Activated T-cell treated with anti-CD3 and anti-CD28 coated beads for 1 hour (primary cell): ENCODE measurements around the gene C11orf58.

Source experiments
- DNase-seq: peaks from one replicate; pipeline ENCODE4 v3.0.0-alpha.2; 2020; ENCODE audit warnings: low read depth

C11orf58 gene

DNA sequence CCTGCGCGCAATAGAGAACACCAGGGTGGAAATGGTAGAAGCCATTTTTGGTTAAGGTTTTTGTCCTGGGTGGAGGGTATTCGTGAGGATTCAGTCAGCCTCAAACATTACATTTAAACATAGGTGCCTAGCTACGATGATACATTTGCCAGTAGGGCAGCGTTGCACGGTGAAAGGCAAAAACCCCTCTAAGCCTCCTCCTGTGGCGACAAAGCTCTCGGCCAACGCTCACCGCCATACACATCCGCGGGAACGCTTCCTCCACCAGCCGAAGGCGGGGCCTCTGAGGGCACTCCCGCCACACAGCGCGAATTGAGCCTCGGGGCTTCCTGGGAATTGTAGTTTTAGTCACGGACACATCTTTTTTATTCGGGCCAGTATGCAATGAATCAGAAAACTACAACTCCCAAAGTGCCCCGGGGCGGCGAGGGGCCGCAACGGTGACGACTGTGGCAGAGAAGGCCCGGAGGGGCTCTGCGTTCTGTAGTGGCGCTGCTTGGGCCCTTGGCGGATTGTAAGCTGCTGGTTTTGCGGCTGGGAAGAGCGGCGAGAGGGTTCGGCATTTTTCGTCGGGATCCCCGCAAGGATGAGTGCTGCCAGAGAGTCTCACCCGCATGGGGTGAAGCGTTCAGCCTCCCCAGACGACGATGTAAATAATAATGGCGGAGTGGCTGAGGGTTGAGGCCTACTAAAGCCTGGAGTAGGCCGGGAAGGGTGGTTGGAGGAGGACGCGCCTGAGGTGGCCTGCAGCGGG, at the start of gene C11orf58:
TSS of gene C11orf58 (plus strand) at position 455 of the 754 bp plus-strand sequence. CDS start at position 587, 132 bp downstream.
- peak; percentile 92 for DNase-seq

DNA sequence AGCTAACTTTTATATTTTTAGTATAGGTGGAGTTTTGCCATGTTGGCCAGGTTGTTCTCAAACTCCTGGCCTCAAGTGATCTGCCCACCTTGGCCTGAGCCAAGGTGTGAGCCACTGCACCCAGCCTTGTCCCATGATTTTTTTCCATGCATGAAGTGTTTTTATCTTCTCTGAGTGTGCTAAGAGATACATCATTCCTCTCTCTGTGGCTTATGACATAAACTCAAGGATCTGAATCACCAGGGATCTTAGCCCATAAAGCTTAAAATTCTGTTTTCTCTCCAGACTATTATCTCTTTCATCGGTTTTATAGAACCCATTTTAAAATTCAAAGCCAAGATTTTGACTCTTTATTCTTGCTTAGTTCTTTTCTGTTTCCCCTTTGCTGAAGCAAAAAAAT, 48.4 kb upstream of the C11orf58 start:
- DNase-seq = no peak

DNA sequence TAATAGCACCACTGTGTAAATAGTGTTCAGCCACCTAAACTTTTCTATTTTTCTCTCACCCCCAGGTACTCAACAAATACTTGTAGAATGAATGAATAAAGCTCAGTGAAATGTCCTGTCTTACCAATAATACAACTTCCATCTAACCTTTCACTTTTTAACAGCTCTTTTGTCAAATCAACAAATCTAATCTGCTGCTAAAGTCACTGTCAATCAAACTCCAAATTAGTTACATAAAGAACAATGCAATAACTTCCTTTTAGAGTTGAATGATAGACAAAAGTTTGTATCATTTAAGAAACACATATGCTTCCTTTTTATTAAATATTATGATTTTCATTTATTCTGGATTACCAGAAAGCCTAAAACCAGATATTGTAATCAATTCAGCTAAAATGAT, 34.7 kb upstream of the C11orf58 start:
- DNase-seq = no peak

DNA sequence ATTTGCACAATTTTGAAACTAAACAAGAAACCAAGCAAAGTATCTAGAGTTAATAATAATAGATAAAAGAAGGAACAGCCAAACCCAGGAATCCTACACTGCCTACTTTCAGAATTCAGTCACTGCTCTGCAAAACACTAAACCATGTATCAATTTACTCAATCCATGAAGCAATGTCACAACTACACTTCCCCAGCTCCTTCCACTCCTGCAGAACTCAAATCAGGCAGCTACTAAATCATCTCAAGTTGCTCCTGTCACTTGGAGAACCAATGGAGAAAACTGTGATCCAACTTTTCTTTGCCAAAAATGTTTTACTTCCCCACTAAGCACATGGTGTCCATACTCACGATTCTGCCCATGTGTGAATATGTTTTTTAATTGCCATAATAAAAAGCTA, 24.9 kb upstream of the C11orf58 start:
- DNase-seq = no peak

DNA sequence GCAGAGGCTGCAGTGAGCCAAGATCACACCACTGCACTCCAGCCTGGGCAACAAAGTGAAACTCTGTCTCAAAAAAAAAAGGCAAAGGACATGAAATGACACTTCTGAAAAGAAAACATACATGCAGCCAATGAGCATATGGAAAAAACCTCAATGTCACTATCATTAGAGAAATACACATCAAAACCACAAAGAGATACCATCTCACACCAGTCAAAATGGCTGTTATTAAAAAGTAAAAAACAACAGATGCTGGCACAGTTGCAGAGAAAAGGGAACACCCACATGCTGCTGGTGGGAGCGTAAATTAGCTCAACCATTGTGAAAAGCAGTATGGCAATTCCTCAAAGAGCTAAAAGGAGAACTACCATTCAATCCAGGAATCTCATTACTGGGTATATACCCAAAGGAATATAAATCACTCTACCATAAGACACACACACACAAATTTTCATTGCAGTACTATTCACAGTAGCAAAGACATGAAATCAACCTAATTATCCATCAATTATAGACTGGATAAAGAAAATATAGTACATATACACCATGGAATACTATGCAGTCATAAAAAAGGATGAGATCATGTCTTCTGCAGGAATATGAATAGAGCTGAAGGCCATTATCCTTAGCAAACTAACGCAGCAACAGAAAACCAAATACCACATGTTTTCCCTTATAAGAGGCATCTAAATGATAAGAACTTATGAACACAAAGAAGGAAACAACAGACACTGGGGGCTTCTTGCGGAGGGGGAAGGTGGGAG, 15.7 kb upstream of the C11orf58 start:
- DNase-seq = no peak

DNA sequence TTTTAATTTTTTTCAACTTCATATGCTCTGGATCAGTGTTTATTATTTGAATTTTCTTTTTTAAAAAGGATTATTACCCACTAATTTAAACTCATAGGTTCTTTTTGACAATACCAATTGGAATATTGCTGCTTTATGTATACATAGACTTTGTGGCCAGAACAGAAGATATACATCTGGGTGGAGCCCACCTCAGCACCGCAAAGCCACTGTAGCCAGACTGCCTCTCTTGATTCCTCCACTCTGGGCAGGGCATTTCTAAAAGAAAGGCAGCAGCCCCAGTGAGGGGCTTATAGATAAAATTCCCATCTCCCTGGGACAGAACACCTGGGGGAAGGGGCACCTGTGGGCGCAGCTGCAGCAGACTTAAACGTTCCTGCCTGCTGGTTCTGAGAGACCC, 10.6 kb upstream of the C11orf58 start:
- no peak for DNase-seq

DNA sequence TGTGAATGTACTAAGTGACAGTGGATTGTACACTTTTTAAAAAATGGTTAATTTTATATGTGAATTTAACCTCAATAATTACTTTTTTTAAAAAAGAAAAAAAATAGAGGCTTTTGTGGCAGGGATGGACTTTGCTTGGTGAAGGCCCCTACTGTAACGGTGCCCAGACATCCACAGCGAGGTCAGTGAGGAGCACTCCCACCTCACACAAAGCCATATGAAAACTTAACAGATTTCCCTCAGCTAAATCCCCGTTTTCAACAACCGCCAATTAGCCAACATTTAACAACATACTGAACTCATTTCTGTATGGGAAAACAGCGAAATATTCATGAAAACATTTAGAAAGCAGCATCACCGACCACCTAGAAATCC, 642 bp upstream of the C11orf58 start:
- no peak for DNase-seq

DNA sequence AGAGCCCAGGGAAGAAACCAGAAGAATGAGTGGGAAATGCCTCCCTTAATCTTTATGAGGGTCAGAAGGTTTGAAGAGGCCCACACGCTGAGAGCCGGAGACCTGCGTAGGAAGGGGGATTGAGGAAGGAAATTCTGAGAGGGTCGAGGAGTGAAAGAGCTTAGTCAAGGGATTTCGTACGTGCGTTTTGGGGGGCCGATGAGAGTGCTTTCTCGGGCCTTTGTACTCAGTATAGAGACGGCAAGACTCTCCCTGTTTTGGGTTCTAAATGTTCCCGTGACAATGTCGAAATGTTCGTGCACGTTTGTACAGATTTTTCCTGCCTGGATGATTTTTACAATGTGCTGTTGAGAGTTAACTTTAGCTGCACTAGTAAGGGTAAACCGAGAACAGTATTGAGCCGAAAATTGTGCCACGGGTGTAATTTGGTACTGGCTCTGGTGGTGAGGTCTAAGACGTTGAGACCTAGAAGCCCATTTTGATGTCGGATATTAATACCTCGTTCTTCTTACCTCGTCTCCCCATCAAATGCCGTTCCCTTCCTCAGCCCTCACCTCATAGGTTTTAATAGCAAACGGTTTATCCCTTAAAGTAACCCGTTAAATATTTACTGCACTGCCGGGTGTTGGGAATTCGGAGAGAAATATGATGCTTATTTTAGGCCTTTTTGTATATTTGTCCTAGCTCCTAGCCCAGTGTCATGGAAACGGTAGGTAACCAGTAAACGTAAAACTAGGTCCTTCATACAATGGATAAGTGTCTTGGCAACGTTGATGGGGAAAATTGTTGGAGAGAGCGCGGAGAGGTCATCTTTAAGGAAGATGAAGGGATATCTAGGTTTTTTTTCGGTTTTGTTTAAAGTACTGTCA, 734 bp downstream of the C11orf58 start:
- DNase-seq = no peak

DNA sequence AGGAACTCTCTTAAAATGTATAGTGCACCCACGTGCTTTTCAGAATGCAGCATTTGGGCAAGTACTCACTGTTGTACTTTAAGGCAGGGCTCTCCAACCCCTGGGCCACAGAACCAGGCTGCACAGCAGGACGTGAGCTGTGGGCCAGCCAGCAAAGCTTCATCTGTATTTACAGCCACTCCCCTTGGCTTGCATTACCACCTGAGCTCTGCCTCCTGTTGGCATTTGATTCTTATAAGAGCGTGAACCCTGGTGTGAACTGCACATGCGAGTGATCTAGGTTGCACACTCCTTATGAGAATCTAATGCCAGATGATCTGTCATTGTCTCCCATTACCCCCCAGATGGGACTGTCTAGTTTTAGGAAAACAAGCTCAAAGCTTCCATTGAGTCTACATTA, 3.0 kb downstream of the C11orf58 start:
- DNase-seq = no peak

DNA sequence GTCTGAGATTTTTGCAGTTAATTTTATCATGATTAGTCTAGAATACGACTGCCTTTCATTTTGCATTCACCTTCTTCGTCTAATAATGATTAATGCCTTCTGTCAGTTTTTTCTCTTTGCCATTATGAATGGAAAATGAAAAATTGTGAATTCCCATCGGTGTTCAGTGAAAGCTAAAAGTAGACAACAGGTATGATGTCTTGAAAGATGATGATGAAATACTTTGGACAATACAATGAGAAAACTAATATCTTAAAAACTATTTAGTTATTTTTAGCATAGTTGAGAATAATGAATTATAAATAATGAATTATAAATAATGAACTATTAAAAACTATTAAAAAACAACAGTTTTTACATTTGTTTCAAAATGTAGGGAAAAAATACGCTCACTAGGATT, 5.0 kb downstream of the C11orf58 start:
- DNase-seq = no peak

DNA sequence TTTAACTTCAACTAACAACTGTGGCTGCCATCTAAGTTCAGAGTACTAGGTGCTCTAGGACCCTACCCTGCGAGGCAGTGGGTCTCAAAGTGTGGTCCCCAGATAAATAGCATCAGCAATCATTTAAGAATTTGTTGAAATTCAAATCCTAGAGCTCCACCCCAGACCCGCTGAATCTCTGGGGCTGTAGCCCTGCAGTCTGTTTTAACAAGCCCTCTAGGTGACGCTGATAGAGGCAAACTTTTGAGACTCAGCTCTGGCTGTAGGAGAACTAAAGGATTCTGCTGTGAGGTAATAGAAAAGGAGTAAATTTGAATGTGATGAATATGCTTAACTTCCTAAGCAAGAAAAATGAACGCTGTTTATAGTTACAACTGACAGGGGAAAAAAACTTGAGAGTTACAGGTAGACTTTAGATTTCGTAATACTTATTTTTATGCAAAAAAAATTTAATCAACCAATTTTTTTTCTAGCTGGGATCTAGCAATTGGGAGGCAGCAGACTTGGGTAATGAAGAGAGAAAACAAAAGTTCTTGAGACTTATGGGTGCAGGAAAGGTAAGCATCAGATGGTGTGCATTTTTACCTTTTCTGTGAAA, 5.8 kb downstream of the C11orf58 start:
- no peak for DNase-seq

DNA sequence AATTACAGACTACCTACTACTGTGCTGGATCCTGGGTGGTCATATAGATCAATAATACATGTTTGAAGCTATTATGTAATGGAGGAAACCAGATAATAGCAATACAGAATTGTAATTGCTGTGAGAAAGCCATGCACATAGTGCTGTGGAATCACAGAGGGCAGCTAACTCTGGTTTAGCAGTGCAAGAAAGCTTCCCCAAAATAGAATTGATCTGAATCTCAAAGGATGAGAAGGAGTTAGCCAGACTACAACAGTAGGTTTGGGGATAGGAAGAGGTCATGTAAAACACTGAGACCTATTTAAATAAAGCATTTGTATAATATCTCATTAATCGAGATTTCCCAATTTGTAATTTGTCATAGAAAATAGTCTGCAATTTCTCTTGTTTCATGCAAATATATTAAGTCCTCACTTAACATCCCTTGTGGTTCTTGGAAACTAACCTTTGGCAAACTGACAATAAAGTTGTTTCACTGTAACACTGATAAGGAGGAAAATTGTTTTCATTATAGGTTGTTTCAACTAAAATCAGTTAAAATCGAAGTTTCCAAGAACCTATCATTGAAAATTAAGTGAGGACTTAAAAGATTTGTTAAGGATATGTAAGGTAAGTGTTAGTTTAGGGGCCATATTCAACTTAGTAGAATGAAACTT, 7.6 kb downstream of the C11orf58 start:
- no peak for DNase-seq

DNA sequence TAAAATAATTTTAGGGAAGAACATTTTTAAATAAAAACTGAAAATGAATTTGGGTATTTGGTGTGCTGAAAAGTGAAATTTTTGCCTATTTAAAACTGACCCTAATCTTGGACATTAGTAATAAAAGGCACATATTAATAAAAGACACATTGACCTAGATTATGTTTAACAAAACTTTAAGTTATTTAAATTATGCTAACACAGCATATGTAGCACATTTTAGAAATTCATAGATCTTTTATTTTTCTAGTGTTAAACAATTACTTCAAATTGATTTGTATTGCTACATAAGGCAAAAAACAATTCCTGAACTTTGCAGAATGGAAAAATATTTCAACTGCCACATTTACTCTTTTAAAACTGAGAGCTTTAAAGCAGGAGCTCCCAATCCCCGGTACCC, 10.6 kb downstream of the C11orf58 start:
- no peak for DNase-seq

DNA sequence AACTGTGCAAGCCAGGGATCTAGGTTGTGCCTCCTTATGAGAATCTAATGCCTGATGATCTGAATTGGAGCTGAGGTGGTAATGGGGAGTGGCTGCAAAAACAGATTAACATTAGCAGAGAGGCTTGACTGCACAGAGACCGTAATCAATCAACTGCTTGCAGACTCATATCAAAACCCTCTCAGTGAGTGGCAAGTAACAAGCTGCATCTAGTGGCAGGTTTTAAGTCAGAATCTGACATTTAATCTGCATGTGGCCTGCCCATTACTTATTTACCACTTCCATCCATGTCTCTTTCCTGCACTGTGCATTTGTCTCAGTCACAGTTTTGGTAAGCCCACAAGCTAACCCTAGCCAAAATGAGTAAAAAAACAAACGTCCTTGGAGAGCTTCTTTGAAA, 11.2 kb downstream of the C11orf58 start:
- no peak for DNase-seq

DNA sequence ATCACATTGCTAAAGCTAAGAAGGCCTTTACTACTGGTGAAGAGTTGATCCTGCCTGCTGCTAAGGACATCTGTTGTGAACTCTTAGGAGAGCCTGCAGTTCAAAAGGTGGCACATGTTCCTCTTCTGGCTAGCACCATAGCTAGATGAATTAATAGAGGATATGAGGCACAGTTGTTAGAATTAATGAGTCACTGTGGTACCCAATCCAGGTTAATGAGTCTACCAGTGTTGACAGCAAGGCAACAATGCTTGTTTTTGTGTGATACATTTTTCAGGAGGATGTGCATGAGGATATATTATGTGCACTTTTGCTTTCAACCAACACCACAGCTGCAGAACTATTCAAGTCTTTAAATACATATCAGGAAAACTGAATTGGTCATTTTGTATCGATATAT, 12.0 kb downstream of the C11orf58 start:
- no peak for DNase-seq

DNA sequence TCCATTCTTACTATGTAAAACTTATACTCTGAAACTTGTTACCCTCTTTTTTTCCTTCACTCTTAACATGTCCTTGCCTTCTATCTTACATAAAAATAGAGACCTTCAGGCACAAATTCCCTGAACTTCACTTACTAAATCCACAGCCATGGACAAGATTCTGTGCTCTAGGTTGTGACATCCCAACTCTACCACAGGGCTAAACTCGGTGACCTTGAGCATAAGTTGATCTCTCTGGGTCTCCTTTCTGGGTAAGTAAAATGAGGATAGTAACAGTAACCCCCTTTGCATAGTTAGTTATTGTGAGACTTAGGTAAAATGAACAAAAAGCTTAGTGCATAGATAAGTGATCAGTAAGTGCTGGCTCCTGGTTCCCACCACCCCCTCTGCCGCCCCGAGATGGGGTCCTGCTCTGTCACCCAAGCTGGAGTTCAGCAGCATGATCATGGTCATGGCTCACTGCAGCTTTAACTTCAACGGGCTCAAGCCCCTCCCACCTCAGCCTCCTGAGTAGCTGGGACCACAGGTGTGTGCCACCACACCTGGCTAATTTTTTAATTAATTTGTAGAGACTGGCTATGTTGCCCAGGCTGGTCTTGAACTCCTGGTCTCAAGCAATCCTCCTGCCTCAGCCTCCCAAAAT, 20.1 kb downstream of the C11orf58 start:
- DNase-seq = no peak

DNA sequence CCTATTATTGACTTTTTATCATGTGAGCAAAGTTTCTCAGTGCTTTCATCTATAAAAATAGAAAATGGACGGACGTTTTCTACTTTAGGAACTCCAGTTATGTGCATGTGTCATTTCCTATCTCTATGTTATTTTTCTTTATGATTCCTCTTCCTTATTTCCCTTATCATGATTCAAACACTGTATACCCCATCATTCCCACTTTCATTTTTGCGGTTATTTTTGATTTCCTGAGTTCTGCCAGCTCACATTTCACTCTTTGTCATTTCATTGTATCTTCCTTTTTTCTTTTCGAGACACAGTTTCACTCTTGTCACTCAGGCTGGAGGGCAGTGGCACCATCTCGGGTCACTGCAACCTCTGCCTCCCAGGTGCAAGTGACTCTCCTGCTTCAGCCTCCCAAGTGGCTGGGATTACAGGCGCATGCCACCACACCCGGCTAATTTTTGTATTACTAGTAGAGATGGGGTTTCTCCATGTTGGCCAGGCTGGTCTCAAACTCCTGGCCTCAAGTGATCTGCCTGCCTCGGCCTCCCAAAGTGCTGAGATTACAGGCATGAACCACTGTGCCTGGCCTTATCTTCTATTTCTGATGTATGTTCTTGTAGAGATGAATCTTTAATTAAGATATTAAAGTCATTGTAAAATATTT, 21.5 kb downstream of the C11orf58 start:
- no peak for DNase-seq

DNA sequence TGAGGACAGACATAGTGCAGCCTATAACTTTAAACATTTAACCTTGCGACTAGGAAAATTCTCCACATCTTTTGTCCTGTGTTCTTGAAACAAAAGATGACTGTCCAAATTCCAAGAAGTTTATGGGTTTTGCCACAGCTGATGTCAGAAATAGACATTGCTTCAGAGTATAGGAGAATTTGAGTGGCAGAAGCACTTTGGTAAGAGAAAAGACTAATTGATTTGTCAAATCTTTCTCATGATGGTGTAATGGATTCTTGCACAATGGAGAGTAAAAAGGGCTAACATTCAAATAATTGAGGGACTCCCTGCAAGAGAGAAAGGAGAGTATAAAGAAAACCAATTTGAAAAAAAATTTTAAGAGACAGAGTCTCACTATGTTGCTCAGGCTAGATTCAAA, 25.3 kb downstream of the C11orf58 start:
- DNase-seq = no peak

DNA sequence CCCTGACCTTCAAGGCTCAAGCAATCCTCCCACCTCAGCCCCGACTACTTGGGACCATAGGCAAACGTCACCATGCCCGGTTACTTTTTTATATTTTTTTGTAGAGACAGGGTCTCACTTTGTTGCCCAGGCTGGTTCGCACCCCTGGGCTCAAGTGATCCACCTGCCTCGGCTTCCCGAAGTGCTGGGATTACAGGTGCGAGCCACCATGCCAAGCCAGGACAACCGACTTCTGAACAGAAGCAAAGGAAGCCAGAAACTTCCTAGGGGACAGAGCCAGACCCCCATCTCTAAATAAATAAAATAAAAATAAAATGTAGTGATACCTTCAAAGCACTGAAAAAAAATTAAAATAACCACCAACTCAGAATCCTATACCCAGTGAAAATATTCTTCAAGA, 26.4 kb downstream of the C11orf58 start:
- no peak for DNase-seq

DNA sequence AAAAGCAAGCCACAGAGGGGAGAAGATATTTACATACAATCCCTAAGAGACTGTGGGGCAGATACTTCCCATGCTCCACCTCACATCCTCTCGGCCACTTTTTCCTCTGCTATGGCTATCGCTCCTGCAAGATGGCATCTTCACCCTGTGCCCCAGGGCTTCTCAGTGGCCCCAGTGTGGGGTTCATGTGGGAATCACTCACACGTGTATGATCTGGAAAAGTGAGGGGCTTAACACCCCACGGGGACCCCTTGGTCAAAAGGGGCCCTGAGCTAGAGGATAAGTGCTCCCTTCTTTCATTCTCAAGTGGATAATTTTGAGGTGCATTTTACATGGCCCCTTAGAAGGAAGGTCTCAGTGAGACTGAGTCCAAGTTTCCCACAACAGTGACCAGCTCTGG, 28.7 kb downstream of the C11orf58 start:
- DNase-seq = no peak

DNA sequence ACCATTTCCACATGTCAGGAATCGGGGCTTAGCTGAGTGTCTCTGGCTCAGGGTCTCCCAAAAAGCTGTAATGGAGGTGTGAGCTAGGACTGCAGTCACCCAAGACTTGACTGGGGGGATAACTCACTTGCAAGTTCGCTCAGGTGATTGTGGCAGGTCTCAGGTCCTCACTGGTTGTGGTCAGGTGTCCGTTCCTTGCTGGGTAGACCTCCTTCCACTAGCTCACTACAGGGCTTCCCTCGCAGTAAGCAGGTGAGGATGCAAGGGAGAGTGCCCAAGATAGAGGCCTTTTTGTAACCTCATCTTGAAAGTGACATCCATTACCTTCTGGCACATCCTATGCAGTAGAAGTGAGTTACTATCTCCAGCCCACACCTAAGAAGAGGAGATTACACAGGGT, 29.5 kb downstream of the C11orf58 start:
- no peak for DNase-seq
